GM11168 (cell line): Measurements from ENCODE around the gene PPP1R1B.

Source experiments
- in situ Hi-C: fragments of 300-500 bp; cut with MboI; formaldehyde crosslinking; loops from one replicate; pipeline ENCODE4 v1.12.0; 2022; ENCODE audit warnings: low sequenced_read_pairs; ENCODE audit not compliant: unreplicated experiment

The PPP1R1B gene

DNA sequence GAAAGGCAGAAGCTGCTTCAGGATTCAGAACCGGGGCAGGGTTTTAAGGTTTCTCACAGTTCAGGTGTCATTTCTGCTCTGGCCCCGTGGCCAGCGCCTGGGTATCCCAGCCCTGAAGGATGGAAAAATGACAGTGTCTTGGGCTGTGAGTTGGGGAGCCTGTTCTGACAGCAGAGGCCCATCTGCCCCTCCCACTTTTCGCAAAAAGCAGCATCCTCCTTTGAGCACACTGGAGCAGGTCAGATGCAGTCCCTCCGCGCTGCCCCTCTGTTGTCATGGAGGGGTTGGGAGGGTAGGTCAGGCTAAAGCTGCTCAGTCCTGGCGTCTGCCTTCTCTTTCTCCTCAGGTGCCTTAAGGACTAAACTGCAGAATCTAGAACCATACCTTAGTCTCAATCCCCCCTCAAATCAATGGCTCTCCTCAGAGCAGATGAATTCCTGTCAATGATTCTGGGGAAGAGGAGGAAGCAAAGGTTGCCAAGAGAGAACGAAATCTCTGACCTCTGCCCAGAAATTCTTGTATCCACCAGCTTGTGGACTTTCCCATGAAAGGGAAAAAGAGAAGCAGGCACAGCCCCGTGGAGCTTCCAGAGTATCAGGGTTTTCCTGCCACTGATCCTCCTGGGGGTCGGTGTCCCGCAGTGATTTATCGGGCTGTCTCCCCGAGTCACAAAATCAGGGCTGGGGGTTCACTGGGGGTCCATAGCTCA is 26.3 kb upstream of the PPP1R1B start:
- in situ Hi-C loops: no loop called here

DNA sequence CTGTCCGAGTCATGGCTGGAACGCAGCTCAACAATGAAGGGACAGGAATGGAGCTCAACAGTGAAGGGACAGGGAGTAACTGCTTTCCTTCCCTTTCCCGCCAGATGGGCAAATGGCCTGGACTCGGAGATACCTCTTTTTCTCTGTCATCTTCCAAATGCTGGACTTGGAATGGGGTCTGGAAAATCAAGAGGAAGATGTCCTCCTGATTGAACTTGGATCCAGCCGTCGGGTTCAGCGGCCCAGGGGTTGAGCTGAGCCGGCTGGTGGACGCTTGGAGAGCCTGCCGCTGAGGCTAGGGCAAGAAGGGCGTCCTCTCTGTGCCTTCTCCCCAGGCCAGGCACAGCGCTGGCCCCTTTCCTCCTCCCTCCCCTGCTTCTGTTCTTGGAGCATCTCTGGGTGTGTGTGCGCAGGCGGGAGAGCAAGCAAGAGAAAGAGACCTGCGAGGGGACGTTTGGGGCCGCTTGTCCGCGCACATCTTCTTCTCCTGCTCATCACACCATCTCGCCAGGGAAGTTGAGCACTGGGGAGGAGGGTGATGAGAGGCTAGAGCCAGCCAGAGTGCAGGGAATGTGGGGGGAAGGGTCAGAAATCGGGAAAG is 25.7 kb upstream of the PPP1R1B start:
- in situ Hi-C loops: no loop called here

DNA sequence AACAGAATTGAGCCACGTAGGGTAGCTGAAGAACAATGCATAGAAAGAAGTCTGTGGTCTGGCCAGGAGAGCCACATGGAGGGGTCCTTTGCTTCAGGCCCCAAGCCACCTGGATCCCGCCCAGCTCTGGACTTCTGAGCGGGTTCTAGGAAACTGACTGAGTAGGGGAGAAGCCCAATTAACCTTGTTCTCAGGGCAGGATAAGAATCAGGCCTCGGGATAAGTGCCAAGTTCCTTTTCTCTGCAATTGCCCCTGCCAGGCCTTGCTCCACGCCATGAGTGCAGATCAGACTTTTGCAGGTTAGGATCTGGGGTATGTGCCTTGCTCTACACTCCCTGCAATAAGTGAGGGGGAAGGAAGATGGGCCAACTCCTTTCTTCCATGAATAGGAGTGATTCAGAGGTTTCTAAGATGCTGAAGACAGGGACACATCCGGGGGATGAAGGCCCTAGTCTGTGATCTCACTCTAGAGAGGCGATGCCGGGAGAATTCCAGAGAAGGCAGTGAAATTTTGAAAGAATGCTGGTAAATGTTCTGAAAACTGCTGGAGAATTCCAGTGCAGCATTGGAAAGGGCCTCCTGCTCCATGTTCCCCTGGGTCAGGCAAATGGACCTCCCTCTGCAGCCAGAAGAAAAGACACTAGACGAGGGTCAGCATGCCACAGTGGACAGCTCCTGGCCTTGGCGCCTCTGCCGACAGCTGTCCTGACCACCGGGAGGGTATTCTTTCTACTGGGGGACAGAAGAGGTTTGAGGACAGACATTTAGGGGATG is 24.8 kb upstream of the PPP1R1B start:
- in situ Hi-C loops: no loop called here

DNA sequence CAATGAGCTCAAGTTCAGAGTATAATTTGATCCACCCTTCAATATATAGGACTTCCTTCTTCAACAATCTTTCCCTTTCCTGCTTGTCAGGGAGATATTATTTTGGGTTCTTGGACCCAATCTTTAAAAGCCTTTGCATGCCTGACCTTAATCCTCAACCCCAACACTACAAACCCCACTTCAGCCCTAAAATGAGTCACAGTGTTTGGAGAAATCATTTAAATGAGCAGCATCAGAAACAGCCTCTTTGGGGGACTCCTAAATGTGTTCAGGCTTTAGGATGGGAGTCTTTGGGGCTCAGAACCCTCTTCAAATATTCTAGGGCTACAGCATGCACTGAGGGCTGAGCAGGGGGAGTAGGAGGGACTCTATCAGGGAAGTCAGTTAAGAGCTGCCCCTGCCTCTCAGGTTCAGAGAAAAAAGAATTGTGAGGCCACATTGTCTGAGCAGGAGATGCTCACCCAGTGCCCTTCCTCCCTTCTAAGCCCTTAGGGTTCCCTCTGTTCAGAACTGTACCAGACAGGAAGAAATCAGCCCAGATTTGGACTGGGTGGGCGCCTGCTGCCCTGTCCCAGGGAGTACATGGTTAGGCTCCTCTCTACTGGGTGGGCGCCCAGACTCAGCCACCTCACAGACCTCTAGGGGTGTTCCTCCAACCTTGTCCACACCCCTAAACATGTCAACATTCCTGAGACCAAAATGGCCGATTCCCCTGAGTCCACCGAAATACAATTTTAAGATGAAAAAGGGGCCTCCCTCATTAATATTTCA is 24.0 kb upstream of the PPP1R1B start:
- in situ Hi-C loops: no loop called here

DNA sequence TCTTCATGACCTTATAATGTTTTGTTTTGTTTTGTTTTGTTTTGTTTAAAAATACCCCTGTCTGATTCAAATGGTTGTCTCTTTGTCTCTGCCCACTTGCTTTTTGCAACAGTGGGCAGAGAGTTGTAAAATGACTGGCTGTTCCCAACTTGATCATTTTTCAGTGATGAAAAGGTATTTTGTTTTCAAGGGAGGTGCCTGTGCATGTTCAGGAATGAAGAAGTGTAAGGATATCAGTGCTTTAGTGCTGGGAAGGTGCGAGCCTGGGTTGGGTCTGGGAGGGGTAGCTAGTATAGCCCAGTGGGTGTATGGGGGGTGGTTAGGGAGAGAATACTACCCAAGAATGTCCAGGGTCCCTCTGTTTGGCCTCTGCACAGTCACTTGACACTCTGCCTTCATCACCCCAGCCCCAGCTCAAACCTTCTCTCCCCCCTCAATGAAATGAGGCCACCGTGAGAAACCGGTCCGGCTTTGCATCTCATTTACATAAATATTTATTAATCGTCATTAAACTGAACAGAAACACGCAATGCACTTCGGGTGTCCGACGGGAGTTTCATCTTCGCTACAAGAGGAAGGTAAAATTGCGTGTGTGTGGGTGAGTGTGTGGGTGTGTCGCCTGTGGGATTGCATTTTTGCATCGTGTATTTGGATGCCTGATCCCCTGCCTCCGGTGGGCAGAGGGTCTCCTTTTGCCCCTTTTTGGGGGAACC is 23.3 kb upstream of the PPP1R1B start:
- in situ Hi-C loops: no loop called here

DNA sequence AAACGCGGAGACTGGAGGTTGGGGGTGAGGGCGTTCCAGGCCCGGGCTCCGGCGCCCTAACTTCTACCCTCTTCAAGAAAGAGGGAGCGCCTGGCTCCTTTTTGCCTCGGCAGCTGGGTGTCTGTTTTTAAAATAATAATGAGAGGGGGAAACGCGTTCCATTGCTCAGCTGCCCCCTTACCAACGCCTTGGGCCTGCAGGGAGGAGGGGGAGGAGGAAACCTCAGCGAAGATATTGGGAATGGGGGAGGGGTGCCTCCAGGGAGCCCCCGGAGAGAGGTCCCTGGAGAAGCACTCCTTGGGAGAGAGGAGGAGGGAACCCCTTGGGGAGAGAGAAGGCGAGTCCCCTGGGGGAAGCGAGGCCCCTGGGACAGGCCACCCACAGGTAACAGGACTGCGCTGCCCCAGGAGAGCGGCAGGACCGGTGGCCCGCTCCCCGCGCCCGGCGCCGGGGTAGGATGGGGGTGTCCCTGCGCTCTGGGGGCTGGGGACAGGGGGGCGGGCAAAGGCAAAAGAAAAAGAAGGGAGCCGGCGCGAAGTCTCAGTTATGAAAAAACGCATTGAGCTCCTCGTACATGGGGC is 21.8 kb upstream of the PPP1R1B start:
- in situ Hi-C loops: no loop called here

DNA sequence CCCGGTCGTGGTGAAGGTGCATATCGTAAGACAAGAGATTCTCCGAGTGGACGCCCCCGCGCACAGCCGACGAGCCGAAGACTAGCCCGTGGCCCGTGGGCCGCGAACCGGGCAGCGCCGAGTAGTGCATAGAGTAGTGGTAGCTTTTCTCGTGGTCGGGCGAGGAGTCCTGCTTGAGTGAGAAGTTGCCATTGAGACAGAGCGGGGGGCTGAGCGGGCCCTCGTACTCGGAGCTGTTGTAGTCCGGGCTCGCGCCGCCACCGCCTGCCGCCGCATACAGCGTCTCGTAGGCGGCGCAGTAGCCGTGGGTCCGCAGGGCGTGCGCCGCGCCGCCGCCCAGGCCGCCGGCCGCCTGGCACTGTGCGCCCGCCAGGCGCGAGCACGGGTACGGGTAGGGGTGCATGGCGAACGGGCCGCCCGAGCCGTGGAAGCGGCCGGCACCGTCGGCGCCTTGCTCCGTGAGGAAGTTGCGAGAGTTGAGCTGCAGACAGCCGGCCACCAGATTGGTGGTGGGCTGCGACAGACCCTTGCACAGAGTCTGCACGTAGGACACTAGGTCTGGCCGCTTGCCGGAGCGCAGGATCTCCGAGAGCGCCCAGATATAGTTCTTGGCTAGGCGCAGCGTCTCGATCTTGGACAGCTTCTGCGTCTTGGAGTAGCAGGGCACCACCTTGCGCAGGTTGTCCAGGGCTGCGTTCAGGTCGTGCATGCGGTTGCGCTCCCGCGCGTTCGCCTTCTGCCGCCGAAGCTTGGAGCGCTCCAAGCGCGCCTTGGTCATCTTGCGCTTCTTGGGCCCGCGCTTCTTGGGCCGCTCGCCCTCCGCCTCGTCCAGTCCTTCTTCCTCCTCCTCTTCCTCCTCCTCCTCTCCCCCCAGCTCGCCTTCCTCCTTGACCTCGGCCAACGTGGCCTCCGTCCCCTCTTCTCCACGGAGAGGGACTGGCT is 21.0 kb upstream of the PPP1R1B start:
- in situ Hi-C loops: no loop called here

DNA sequence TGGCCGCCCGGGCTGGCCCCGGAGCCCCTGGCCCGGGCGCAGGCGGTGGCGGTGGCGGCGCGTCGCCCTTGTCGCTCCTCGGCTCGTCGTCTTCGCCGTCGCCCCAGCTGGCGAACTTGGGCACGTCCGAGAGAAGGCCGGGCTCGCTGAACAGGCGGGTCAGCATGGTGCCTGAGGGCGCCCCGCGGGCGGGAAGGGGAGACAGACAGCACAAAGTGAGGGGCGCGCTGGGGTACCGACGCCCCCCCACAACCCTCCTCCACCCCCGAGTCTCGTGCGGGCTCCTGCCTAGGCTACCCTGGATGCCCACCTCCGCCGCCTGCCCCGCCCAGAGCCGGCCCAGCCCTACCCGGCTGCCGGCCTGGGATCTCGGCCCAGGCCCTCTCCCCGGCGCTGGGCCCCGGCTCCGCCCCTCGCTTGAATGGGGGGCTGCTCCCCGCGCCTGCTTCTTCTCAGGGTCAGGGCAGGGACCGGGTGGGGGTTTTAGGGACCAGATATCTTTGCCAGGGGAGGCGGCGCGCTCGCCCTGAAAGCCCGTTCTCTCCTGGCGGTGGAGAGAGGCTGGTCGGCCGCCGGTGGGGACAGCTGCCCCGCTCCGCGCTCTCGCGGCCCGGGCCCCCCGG is 20.2 kb upstream of the PPP1R1B start:
- in situ Hi-C loops: no loop called here

DNA sequence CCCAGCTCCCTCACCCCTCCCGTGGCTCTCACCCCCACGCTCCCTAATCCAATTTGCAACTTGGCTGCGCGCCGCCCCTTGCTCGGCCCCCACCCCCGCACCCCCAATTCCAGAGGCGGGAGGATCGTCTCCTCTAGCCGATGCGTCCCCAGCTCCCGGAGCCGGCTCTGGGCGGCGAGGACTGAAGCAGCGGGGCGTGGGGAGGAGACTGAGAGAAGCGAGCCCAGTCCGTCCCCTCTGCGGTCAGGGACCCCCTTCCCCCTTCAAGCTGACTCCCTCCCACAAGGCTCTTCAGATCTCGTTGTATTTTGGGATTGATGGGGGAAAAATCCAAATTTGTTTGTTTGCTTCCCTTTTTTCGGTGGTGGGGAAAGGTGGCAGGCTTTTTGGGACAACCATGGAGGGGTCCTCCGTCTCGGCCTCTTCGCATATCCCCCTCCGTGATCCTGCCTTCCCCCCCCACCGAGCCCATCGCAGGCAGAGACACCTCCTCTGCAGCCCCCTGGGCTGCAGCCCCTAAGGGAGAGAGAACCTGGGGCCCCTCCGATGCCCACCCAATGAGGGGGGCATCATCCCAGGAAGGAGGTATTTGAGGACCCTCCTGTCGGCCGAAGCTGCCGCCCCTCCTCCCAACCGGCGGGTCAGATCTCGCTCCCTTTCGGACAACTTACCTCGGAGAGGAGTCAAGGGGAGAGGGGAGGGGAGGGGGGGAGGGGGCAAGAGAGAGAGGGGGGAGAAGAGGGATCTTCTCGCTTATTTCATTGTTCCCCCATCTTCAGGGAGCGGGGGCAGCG is 19.5 kb upstream of the PPP1R1B start:
- in situ Hi-C loops: no loop called here

DNA sequence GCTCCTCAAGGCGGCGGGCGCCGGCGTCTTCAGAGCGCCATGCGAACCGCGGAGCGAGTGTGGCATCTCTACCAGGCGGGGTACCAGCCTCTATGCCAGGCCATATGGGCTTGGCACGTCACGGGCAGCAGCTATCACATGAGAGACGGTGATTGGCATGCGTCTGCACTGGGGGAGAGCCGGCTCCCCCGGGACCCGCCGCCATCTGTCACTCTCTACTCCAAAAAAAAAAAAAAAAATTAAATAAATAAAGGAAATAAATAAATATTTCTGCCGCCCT is 19.0 kb upstream of the PPP1R1B start, which contains the start of gene NEUROD2:
TSS of gene NEUROD2 (minus strand) at position 70 of the 280 bp plus-strand sequence. CDS start 1,321 bp downstream, outside the sequence.
- in situ Hi-C loops: no loop called here

DNA sequence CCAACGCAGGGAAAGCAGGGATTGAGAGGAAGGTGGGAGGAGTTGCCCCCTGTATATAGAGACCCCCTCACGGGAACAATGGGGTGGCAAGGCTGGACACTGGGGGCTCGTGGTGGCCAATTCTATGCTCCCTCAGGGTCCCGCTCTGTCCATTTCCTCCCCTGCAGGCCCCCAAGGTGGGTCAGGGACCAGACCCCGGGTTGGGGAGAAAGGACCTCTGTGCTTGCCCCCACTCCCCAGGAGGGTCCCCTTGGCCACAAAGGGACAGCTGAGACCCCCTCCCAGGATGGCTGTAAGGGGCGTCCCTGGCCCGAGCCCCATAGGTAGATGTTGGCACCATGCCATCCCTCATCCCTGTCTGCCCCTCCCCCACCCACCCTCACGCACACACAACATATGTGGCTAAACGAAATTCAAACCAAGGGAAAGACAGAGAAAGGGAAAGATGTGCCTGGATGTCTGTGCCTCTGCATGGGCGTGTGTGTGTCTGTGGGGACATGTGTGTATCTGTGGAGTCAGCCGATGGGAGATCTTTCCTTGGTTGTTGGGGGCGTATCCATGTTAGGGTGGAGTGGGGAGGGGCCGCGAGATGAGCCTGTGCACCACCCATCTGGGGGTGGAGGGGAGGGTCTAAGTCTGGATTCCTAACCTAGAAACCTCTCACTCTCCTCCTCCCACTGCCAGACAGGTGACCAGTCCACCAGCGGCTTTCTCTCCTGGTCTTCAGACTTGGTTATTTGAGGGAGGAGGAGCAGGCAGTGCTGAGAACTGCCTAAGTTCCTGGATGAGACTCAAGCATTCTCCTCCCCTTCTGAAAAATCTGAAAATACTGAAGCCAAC is 18.4 kb upstream of the PPP1R1B start:
- in situ Hi-C loops: no loop called here

DNA sequence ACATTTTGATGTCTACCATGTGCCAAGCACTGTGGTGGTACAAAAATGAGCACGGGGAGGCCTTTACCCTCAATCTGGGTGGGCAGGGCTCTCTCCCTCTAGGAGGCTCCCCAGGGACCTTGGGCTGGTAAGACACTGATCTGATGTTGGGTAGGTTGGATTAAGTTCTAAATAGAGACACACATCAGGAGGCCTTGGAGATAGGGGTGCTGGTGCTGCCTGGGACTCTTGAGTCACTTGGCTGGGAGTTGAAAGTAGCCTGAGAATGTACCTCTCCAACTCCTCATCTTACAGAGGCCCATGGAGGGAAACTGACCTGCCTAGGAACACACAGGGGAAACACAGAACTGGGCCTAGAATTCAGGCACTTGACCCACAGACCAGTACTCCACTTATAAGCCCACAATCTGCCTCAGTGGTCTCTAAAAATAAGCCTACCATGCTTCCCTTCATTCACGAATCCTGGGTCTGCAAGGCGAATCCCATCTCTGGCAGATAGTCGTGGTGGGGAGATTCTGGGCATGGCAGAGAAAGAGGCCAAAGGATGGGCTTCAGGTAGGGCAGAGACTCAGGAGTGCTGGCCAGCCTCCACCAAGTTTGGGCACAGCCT is 17.2 kb upstream of the PPP1R1B start:
- in situ Hi-C loops: no loop called here

DNA sequence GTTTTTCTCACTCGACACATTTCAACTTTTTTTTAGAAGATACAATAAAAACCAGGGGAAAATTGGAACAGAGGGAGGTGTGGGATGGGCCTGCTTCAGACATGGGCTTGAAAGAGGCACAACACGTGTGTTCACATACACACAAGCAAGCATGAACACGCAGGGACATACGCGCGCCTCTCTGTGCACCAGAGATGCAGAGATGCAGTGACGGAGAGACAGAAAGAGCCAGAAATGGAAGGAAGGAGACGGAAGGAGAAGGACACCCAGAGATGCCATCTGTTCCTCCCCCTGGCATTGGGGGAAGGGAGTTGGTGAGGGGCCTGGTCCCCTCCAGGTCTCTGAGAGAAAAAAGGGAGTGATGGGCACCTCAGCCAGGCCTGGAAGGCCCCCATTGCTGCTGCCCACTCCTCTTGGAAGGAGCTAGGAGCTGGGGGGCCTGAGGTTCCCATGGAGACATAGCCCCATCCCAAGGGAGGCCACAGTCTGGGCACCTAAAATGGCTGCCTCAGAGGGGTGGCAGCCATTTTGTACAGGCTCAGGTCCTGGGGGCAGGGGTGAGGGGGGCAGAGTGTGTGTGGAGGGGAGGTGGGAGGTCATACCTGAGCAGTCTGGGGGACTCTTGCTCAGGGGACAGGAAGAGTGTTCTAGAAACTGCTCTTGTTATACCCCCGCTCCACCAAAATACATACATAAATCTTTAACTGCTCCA is 15.2 kb upstream of the PPP1R1B start:
- in situ Hi-C loops: no loop called here

DNA sequence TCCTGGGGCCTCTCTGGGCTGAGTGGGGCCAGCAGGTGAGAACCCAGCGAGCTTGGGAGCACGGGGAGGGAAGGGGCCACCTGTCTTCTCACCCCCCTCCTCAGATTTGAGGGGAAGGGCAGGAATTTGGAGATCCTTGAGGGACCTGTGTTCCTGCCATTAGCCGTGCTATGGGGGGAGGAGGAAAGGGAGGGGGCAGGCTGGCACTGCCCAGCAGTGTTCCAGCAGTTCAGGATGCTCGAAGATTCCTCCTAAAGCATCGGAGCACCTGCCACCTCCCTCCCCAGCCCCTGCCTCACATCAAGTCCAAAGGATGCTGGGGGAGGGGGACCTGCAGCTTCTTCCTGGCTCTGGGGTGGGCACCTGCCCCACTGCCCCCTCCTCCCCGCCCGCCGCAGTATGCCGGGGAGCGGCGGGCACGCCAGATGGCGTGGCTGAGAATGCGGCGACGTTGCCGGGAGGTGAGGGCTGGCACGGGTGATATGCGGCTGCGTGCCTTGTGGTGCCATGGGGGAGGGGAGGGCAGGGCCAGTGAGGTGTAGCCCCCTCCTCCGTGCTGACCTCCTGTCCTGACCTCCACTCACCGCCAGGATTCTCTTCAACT is 14.4 kb upstream of the PPP1R1B start:
- in situ Hi-C loops: no loop called here

DNA sequence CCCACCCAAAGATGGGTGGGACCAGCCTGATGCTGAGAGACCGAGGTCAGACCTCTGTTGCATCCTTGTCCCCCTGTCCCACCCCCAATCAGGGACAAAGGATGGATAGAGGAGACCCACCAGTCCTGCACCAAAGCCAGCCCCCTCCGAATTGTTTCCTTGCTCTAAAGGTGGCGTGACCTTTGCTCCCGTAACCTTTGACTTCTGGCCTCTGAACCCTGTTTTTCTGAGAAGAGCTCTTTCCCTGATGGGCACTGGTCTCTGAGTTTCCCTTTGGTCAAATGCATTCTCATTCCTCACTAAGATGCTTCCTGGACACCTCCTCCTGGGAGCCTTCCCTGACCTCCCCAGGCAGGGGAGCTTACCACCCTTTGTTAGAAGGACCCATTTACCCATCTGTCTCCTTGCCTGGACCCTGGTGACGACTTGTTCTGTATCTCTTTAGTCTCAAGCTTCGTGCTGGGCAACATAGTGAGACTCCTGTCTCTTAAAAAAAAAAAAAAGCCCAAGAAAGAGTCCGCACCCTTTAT is 13.8 kb upstream of the PPP1R1B start:
- in situ Hi-C loops: no loop called here
